Measurements from ENCODE around the gene PSME2.

PSME2 gene

GRCh38 chr14:24146453-24146977 is at the start of gene PSME2:
TSS of gene PSME2 (minus strand) at chr14:24146610. CDS start at chr14:24146581, 29 bp downstream.
- no peak for TF ChIP-seq CTCF (IDR thresholded peaks at IDR 0.05)
- Histone ChIP-seq H3K36me3 (peaks cover 23 to 30% (median 29%) of the 10 kb centered on the region in 3 donors), H3K4me1 (peaks cover 17 to 37% (median 28%) of the 10 kb centered on the region in 4 donors), H3K9me3 (no peaks in the 10 kb centered on the region), H3K27ac (peak within 1 kb of the TSS; percentile 86 to 87), H3K4me3 (peak within 1 kb of the TSS; percentile 79 to 92), H3K27me3 (no peaks in the 10 kb centered on the region)
- DNase-seq: peak; percentile 96 to 98
- intact Hi-C loops (cut with DNase I; ENCODE audit: low total_unique reads): loop anchor here (5.0 kb wide), 1 partner anchor 41 kb away; the partner anchor contains the start of gene IPO4

GRCh38 chr14:24195186-24196070 is 49.0 kb upstream of the PSME2 start, which contains the start of gene TM9SF1:
TSS of gene TM9SF1 (minus strand) at chr14:24195441. CDS start at chr14:24195019, 422 bp downstream.
- peak within 1 kb of the TSS; percentile 94 to 98 for H3K27ac ChIP-seq
- no peak for TF ChIP-seq CTCF (IDR thresholded peaks at IDR 0.05)
- H3K27me3 ChIP-seq: no peaks in the 10 kb centered on the region
- peaks cover 0 to 30% (median 26%) of the 10 kb centered on the region in 4 donors for H3K4me1 ChIP-seq
- peaks cover 12 to 25% (median 17%) of the 10 kb centered on the region in 3 donors for H3K36me3 ChIP-seq
- peak; percentile 85 to 93 for DNase-seq
- H3K4me3 ChIP-seq: peak within 1 kb of the TSS; percentile 79 to 84
- intact Hi-C loops (cut with DNase I; ENCODE audit: low total_unique reads): no loop called here
- H3K9me3 ChIP-seq: no peaks in the 10 kb centered on the region

GRCh38 chr14:24194873-24195185 is 48.4 kb upstream of the PSME2 start:
- no peak for DNase-seq
- peaks cover 12 to 31% (median 22%) of the 10 kb centered on the region in 3 donors for H3K36me3 ChIP-seq
- peak overlapping the region; percentile 79 to 84 for H3K4me3 ChIP-seq
- TF ChIP-seq CTCF (IDR thresholded peaks at IDR 0.05): no peak
- no peaks in the 10 kb centered on the region for H3K9me3 ChIP-seq
- peak overlapping the region; percentile 94 to 98 for H3K27ac ChIP-seq
- intact Hi-C loops (cut with DNase I; ENCODE audit: low total_unique reads): no loop called here
- H3K4me1 ChIP-seq: peaks cover 0 to 30% (median 26%) of the 10 kb centered on the region in 4 donors
- no peaks in the 10 kb centered on the region for H3K27me3 ChIP-seq

- intact Hi-C loops (cut with DNase I; ENCODE audit: low total_unique reads): no loop called here
- DNase-seq: no peak
- Histone ChIP-seq H3K27ac (peak overlapping the region; percentile 94 to 98), H3K9me3 (no peaks in the 10 kb centered on the region), H3K36me3 (peaks cover 12 to 36% (median 22%) of the 10 kb centered on the region in 3 donors), H3K27me3 (no peaks in the 10 kb centered on the region), H3K4me3 (peak overlapping the region; percentile 79 to 84), H3K4me1 (peaks cover 0 to 32% (median 28%) of the 10 kb centered on the region in 4 donors)
- no peak for TF ChIP-seq CTCF (IDR thresholded peaks at IDR 0.05)
Measured at GRCh38 chr14:24194186-24194872, 47.9 kb upstream of the PSME2 start.

GRCh38 chr14:24192933-24193332 is 46.5 kb upstream of the PSME2 start:
- Histone ChIP-seq H3K36me3 (peaks cover 12 to 36% (median 22%) of the 10 kb centered on the region in 3 donors), H3K9me3 (no peaks in the 10 kb centered on the region), H3K27ac (no peak overlapping the region), H3K4me3 (no peak overlapping the region), H3K27me3 (no peaks in the 10 kb centered on the region), H3K4me1 (peaks cover 0 to 43% (median 35%) of the 10 kb centered on the region in 4 donors)
- intact Hi-C loops (cut with DNase I; ENCODE audit: low total_unique reads): no loop called here
- no peak for DNase-seq
- no peak for TF ChIP-seq CTCF (IDR thresholded peaks at IDR 0.05)
